OCI-LY1 (cell line): ENCODE measurements around the gene ASB13.

Experiments used
- CTCF ChIP-seq: fragments of 200-600 bp; sonication (generic), shearing (Covaris generic); IDR thresholded peaks from 2 replicates; pipeline ENCODE4 v1.5.1; 2017; ENCODE audit warnings: mild to moderate bottlenecking, antibody characterized with exemption, low read length, moderate library complexity, mixed read lengths
- EZH2 ChIP-seq: fragments of 200-600 bp; sonication (generic), shearing (Covaris generic); IDR thresholded peaks from 2 replicates; pipeline ENCODE4 v1.8.0; 2017; ENCODE audit warnings: borderline replicate concordance, mixed run types, mild to moderate bottlenecking, antibody characterized with exemption, low read length, moderate library complexity, mixed read lengths

- TF ChIP-seq CTCF (no peak), EZH2 (no peak)
Observed at GRCh38 chr10:5691786-5692185, 25.4 kb upstream of the ASB13 start.
